GM12873 (cell line): Measurements from ENCODE around the gene TFCP2L1.

Source experiments
- TF ChIP-seq, protein P1 (sequence below): IDR thresholded peaks from 2 replicates; pipeline ENCODE4 v1.5.1; 2012; ENCODE audit warnings: low read depth, mild to moderate bottlenecking, moderate library complexity, low read length, control low read depth; ENCODE audit not compliant: insufficient read depth; ENCODE audit errors: missing control alignments

Gene TFCP2L1

DNA sequence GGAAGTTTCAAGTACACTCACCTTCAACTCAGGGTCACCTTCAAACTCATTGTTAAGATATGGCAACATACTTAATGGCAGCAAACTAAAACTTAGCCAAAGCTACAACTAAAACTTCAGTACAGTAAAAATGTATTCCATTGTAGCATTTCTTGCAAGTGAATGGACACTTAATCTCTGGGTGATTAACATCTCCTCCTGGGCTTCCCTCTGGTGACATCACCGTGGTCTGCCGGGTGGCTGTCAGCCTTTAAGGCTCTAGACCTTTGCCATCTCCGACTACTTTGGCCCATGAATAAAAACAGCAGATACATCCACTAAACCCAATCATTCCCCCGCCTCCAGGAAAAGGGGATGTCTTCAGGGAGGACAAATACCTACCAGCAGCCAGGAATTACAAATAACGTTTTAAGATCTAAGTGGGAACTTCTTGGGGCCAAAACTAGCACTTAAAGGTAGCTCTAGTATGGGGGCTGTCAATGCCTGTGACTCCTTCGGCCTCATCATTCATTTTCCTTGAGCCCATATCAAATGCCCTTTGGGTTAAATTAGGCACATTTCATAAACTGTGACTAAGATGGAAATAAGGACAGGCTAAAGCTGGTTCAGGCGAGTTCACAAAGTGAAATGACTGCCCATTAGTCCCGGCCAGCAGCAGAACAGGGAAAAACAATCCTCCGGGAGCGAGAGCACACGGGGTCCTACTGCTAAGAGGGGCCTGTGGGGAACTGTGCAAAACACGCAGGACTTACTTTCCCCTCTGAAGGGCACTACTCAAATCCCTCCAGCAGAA lies 1.1 kb downstream of the TFCP2L1 start:
- TF ChIP-seq, protein P1, sequence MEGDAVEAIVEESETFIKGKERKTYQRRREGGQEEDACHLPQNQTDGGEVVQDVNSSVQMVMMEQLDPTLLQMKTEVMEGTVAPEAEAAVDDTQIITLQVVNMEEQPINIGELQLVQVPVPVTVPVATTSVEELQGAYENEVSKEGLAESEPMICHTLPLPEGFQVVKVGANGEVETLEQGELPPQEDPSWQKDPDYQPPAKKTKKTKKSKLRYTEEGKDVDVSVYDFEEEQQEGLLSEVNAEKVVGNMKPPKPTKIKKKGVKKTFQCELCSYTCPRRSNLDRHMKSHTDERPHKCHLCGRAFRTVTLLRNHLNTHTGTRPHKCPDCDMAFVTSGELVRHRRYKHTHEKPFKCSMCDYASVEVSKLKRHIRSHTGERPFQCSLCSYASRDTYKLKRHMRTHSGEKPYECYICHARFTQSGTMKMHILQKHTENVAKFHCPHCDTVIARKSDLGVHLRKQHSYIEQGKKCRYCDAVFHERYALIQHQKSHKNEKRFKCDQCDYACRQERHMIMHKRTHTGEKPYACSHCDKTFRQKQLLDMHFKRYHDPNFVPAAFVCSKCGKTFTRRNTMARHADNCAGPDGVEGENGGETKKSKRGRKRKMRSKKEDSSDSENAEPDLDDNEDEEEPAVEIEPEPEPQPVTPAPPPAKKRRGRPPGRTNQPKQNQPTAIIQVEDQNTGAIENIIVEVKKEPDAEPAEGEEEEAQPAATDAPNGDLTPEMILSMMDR = no peak

DNA sequence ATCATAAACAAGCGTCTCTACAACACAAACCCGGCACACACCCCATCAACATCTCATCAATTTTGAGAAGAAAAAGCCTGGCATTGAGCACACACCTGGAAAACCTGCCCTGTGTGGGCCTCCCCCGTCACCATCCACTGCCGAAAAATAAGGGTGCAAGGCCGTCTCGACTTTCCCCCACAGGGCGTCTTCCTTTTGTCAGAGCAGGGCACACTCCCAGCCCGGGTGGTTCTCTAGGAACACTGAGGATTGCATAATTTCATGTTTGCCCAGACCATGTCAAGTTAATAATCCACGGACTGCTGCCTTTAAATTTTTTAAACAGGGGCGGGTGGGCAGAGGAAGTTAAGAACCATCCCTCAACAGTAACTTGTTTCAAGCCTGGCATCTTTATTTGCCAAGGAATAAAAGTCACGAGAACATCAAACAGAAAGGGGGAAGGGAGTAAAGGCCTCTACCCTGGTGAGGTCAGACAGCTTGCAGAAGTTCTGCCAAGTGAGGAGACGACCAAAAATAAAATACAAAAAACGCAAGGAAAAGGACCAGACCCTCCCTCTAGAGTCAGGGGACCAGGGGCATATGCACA lies 2.1 kb downstream of the TFCP2L1 start:
- TF ChIP-seq, protein P1 = no peak

DNA sequence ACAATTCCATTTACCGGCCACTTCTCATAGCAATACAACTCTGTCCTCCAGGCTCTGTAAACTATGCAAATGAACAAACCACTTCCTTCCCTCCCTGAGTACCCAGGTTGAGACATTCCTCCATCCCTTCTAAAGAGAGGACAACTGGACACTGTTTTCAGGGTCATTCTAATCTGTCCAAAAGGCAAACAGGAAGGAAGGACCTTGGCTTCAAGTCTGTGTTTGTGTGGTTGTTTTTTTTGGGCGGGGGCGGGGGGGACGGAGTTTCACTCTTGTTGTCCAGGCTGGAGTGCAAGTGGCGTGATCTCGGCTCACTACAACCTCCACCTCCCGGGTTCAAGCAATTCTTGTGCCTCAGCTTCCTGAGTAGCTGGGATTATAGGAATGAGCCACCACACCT lies 3.3 kb downstream of the TFCP2L1 start:
- TF ChIP-seq, protein P1 = no peak

DNA sequence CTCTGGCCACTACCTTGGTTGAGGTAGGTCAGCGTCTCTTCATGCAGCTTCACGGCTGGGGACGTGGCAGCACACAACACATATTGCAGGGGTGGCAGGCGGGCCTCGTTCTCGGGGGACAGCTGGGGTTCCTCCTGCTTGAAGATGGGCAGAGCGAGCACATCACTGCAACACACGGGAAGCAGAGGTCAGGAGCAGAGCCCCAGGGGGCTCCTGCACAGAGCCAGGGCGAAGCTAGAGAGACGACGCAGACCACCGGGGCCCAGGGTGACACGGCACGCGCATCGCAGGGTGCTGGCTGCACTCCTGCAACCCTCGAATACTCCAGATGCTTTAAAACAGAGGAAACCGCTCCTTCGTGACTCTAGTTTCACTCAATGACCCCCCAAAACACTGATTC lies 3.9 kb downstream of the TFCP2L1 start:
- TF ChIP-seq, protein P1 = no peak

DNA sequence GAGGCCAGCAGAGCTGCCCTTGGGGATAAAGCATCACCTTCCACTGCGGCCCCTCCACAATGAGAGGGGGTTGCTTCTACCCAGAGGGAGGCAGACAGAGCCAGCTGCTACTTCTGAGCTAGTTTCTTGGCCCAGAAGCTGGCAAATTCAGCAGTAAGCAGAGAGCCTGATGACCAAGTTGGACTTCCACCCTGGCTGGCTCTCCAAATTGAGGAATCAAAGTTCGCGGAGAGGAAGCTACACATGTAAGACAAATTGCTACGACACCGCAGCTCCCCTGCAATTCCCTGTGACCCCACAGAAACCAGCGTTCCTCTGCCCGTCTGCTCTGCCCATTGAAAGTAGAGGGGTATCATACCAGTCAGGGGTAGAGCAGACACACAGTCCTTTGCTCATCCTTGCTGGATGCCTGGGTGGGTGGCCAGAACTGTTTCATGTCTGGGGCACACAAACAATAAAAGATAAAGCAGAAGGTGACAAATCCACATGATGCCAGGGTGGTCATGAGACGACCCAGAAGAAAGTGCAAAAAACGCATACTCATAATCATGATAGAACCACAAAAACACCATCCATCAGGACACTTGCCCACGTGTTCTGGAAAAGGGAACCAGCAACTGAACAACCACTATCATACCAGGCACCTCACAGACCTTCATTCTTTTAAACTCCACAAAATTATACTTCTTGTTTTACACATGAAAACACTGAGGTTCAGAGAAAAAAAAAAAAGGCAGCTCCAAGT lies 5.4 kb downstream of the TFCP2L1 start:
- TF ChIP-seq, protein P1 = no peak

DNA sequence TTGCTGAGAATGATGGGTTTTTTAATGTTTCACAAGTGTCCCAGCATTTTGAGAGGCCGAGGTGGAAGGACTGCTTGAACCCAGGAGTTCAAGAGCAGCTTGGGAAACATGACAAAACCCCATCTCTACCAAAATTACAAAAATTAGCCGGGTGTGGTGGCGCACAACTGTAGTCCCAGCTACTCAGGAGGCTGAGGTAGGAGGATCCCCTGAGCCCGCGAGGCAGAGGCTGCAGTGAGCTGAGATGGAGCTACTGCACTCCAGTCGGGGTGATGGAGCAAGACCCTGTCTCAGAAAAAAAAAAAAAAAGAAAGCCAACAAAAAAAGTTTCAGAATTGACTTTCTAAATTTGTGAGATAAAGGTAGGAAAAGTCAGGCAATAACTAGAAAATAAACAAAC lies 8.7 kb downstream of the TFCP2L1 start:
- TF ChIP-seq, protein P1 = no peak

DNA sequence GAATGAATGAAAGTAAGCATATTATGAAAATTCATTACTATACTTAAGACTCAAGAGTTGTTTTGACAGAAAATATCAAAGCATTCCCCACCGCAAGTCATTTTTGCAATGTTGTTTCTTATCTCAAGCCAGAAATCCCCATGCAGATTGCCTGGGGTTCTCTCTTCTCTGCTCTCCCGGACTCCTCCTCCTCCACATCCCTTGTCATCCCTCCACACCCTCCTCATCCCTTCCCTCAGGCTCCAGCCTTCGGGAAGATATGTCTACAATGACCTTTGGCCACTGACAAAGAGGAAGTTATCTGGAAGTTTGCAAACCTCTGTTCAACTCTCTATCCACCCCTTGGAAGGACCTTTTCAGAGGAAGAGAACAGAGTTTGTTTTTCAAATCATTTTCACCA lies 11.9 kb downstream of the TFCP2L1 start:
- TF ChIP-seq, protein P1 = no peak
